GM21515 (cell line): ENCODE data around the gene TDRD9.

Experiments
- ATAC-seq: cut with Tn5 transposase; IDR thresholded peaks from one replicate; pipeline ENCODE4 v1.9.1; 2021; ENCODE audit not compliant: unreplicated experiment

The TDRD9 gene

DNA sequence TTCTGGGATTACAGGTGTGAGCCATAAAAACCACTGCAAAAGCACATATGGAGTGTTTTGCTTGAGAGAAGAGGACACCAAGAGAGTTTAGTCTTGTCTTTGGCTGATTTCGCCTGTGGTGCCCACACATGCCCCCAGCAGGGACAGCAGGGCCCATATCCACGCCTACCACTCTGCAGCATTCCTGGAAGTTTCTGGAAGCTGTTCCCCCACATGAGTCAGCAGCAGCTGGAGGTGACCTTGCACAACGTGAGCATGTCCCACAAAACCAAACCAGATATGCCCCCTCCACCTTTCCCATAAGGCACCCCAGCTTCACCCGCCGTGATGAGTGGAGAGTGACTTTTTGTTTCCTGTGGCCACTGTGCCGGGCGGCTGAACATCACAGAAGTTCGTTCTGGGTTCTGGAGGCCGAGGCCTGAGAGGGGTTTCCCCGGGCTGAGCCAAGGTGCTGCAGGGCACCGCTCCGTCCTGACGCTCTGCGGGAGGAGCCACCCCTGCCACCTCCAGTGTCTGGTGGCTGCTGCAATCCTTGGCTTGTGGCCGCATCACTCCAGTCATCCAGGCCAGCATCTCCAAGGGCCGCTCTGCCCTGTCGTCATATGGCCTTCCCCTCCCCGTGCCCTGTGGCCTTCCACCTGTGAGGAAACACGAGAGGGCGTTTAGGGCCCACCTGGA lies 162.0 kb downstream of the TDRD9 start:
- no peak for ATAC-seq

DNA sequence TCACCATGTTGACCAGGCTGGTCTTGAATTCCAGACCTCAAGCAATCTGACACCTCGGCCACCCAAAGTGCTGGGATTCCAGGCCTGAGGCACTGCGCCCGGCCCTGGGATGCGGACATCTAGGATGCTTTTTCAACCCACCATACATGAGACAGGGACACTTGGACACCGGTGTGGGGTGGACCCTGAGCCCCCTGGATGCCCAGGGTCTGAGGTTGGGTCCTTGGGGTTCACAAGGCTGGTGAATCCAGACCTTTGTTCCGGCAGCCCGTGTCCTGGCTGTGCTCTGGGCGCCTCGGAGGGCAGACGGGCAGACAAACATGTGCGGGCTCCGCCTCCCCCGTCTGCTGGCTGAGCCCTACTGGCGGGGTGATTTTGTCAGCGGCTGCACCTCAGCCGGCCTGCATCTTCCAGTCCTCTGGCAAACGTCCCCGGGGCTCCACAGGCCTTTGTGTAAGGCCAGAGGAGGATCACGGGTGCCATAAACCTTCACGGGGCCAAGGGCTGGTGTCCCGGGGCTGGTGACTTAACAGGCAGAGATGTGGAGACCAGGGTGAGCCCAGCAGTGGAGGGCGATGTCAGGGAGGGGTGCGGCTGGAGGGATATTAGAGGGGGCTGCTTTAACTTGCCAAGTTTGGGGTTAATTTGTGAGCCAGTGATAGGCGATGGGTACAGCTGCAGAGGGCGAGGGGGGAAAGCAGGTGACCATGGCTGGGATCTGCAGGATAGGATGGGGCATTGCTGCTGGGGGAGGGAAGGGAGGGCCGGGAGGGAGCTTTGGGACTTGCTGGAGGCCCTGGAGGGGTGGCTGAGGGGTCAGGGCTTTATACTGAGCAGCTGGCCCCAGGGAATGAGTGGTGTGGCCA lies 163.0 kb downstream of the TDRD9 start:
- ATAC-seq, result no peak

DNA sequence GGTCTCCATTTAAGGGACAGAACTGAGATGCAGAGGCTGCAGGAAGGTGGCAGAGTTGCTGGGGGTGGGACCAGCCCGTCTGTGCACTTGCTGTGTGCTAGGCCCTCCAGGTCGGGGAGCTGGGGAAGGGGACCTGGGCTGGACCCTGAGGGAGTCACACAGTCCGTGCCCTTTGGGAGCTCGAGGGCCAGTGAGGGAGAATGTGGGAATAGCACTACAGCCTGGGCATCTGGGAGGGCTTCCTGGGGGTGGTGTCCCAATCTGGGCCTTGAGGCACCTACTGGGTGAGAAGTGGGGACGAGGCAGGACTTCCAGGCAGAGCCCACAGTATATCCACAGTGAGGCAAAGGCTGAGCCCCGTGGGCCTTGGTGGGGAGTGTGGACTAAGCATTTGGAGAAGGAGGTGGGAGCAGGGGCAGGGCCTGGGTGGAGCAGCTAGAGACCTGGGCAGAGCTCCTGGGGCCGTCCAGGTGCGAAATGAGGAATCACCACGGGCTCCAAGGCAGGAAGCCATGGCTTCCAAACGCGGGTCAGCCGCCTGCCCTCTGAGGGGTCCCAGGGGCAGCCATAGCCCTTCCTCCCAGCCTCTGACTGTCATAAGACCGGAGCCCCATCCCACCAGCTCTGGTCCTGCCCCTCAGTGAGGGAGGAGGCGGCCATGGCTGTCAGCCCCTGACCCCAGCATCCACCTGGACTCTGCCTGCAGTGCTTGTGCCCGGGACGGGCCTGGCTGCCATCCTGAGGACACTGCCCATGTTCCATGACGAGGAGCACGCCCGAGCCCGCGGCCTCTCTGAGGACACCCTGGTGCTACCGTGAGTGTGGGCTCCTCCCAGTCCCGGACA lies 163.9 kb downstream of the TDRD9 start:
- ATAC-seq, result no peak

DNA sequence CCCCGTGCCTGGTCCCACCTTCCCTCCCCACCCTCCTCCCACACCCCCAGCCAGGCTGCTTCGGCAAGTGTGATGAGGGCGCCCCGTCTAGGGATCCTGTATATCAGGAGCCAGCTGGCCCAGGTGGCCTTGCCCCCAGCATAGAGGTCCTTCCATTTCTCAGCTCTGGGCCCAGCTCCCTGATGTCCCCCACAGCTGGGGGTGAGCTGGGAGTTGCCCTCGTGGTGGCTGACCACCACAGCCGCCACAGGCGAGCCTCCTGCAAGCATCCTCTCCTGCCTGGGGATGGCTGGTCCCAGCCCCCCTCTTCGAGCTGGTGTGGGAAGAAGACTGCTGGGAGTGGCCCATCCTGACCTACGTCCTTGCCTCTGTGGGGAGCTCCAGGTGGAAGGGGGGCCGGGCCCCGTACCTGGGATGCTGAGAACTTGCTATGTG lies 164.7 kb downstream of the TDRD9 start:
- ATAC-seq, result no peak

DNA sequence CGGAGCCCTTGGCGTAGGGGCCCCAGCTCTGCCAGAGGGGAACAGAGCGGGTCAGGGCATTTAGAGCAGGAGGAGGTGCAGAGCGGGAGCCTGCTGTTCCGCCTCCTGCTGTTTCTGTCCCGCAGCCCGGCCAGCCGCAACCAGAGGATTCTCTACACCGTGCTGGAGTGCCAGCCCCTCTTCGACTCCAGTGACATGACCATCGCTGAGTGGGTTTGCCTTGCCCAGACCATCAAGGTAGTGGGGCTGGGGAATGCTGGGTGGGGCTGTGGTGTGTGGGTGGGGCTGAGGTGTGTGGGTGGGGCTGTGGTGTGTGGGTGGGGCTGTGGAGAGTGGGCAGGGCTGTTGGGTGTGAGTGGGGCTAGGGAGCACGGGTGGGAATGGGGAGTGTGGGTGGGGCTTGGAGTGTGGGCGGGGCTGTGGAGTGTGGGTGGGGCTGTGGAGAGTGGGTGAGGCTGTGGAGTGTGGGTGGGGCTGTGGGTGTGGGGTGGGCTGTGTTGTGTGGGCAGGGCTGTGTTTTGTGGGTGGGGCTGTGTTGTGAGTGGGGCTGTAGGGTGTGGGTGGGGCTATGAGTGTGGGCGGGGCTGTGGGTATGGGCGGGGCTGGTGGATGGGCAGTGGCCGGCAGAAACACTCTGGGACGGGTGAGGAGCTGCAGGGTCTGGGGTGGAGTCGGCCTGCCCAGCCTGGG lies 165.3 kb downstream of the TDRD9 start:
- no peak for ATAC-seq

DNA sequence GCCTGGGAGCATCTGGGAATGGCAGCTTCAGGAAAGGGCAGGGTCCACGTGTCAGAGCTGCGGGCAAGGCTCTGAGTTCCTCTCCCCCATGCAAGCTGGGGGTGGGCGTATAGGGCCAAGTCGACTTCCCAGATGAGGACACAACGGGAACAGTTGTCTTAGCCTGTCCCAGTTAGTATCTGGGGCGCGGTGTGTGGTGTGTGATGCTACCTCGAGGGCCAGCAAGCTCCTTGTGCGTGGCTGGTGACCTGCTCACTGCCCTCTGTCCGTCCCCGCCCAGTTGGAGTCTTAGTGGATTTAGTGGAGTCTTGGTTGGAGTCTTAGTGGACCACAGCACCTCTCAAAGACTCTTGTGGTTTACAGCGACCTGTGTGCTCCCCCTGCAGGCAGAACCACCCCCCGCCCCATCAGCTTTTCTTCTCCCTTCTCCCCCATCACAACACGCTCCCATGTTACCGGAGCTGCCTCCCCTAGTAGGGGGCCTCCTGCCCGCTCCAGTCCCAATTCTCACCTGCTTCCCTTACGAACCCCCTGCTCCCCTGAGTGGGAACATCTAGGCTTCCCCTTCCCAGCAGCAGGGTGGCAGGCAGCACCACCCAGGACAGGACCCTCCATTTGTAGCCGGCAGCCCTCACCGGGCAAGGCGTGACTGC lies 165.9 kb downstream of the TDRD9 start:
- no peak for ATAC-seq

DNA sequence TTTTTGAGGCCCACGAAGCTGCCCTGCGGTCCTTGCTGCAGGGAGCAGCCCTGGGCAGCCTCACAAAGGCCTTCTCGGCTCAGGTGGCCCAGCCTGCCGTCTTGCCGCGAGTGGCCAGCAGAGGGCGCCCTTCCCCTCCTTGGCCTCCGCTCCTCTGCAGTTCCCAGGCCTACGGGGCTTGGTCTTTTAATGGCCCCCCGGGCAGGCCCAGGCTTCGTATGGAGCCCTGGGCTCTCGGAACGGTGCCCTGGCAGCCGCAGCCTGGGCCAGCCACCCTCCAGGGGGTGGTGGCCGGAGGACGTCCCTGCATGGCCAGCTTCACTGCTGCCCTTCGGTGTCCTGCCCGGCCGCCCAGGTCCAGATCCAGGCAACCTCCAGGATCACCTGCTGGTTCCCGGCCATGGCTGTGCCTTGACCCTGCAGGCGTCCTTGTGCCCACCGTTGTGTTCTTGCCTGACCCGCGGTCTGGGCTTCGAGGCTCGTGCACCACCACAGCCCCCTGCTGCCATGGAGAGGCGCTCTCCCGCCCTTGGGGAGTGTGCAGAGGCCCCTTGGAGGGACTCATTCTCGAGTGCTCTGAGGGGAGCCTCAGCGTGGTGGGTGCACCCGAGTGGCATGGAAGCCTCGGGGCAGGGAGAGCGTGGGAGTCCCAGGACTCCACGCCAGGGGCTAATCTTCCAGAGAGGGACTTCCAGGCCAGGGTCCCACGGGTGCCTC lies 166.6 kb downstream of the TDRD9 start:
- no peak for ATAC-seq

DNA sequence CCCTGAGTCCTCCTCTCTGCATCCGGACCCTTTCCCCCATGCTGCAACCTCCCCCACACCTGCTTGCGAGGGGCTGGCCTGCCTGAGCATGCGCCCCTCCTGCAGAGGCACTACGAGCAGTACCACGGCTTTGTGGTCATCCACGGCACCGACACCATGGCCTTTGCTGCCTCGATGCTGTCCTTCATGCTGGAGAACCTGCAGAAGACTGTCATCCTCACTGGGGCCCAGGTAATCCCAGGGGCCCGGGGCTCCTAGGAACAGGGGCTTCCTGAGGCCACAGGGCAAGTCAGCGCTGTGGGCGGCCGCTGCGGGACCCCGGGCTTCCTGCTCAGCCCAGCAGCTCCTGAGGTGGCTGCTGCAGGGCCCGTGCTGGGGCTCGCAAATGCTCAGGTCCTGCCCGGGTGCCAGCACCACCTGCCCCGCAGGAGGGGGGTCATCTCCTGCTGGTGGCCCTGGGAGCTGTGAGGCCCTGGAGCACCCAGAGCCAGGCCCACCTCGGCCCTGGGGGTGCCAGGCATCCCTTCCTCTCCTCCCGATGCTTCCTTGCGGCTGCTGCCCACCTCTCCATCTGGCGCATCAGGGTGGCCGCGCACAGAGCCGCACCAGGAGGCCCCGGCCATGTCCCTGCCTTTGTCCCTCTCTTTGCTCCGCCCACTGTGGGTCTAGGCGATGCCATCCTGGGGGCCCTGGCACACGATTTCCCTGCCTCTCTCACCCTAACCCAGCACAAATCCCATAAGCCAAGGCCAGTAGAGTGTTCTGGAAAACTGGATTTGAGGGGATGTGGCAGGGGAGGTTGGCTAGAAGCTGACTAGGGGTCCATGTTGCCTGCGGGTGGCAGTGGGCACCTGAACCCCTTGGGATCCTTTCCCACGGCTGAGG lies 167.4 kb downstream of the TDRD9 start:
- no peak for ATAC-seq

DNA sequence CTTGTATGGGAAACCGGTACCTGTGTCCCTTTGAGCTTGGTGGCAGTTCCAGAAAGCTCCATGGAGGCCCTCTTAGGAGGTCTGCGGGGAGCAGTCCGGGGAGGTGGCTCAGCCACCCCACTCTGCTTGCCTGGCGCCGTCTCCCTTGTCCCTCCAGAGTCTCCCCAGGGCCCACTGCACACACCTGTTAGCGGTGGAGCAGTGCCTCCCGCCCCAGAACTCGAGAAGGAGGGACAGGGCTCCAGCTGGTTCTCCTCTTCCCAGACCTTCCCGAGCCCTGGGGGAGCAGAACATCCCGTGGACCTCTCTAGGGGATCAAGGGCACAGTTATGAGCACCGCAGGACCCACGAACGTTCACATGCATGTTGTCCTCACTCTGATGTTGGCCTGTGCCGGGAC lies 168.1 kb downstream of the TDRD9 start:
- no peak for ATAC-seq

DNA sequence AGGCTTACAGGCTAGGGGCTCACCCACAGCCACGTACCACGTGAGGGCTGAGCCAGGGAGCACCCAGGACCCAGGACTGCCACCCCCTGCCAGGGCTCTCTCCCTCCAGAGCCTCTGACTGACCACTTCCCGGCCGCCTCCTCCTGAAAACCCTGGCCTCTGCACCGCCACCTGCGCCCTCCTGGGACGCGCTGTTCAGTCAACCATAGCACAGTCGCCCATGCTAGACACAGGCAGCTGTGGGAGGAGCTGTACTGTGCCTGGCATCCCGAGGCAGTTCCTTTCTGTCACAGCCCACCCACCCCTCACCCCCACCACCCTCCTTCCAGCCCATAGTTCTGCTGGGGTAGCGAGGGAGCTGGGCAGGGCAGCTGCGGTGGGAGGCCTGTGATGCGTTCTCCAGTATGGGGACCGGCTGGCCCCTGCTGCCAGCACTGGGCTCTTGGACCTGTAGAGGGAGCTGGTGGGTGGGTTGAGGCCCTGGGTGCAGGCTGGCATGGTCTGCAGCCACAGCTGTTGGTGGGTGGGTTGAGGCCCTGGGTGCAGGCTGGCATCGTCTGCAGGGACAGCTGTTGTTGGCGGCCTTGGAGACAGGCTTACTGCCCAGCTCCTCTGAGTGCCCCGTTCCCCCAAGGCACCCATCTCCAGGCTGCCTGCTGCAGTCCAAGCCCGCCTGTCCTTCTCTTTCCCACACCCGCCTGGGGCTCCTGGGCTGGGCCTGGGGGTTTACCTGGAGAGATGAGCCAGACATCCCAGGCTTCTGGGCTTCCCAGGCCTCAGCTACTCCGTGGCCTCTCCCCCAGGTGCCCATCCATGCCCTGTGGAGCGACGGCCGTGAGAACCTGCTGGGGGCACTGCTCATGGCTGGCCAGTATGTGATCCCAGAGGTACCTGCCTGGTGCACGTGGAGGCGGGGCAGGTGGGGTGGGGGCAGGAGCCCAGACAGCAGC lies 168.8 kb downstream of the TDRD9 start:
- no peak for ATAC-seq

DNA sequence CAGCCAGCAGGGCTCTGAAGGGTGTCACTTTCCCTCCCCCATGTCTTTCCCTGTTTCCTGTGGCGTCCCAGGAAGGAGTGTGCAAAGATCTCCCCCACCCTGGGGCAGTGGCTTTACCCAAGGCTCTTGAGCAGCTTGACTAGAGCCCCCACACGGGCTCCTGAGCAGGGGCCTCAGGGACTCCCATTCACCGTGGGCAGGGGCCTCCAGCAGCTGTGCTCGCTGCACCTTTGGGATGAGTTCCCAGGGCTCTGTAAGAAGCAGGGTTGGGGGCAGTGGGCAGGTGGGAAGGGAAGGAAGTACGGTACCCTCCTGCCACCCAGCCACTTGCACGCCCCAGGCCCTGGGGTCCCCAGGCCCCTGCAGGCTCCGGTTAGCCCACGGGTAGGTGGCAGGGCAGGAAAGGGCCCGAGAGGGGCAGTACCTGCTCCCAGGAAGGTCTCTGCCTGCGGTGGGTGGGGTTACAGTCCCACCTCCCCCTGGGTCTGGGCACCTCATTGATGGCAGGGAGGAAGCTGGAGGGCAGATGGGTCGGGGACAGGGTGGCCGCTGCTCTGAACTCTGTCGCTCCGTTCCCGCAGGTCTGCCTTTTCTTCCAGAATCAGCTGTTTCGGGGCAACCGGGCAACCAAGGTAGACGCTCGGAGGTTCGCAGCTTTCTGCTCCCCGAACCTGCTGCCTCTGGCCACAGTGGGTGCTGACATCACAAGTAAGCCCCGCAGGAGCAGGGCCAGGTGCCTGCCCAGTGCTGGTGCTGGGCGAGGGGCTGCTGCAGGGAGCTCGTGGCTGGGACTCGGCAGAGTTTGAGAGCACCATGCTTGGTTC lies 170.2 kb downstream of the TDRD9 start:
- ATAC-seq, result no peak

DNA sequence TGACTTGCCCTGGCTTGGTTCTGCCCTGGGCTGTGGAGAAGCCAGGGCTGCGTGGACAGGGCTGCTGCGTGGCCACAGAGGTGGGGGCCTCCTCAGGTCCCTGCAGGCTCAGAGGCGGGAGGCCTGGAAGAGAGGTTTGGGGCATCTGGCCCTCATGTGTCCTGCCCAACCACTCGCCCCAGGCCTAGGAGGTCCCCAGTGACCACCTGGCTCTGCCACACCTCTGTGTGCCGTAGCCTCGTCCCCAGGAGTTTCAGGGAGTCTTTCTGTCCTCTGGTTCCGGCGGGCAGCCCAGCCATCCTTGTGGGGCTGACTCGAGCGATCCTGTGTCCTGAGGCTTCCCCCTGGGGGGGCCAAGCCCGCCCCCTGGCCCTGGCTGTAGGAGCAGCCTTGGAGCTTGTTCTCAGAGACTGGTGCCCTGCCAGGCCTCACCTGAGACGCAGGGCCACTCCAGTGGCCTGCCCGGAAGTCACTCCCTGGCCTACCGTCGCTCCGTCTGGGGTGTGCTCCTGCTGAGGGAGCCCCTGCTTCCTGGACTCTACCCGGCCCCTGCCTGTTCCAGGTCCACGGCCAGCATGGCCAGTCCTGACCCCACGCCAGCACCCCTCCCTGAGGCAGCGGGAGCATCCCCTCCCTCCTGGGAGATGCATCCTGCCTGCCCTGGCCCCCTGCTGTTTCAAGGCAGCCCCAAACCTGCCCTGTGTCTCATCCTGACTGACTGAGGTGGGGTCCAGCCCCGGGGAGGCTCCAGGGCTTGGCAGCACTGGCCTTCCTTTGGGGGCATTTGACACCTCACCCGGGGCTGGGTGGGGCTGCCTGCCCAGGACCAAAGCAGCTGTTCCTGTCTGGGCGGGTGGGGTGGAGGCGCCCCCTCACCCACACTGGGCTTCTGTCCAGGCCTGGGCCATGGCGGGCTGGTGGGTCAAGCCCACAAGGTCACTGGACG lies 171.1 kb downstream of the TDRD9 start:
- no peak for ATAC-seq

DNA sequence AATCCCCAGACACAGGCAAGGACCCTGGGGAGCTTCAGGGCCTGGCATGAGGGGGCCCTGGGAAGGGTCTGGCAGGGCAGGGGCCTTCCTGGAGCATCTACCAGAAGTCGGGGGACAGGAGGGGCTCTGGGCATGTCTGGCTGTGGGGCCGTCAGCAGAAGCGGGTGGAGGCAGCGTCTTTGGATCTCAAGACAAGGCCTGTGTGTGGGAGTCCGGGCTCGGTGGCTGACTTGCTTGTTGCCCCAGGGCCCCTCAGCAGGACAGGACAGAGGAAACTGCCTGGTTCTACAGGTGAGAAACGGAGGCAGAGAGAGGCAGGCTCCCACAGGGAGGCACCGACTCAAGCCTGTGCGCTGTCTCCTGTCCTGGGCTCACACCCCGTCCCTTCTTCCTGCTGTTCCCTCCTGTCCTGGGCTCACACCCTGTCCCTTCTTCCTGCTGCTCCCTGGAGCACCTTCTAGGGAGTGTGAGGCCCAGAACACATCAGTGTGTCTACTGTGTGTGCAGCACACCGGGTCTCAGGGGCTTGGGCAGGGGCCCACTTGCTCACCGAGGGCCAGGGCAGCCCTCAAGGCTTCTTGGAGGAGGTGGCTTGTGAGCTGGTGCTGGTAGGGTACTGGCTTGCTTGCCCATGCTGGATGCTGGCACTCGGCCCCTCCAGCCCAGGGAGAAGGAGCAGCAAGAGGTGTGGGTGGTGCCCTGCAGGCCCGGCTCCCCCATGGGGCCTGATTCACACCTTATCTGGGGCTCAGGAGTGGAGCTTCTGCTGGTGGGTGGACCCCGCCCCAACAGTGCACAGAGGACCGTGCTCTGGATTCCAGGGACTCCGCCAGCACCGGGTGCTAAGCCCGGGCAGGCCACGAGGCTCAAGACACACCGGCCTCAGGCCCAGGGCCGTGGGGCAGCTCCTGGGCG lies 172.2 kb downstream of the TDRD9 start:
- no peak for ATAC-seq

DNA sequence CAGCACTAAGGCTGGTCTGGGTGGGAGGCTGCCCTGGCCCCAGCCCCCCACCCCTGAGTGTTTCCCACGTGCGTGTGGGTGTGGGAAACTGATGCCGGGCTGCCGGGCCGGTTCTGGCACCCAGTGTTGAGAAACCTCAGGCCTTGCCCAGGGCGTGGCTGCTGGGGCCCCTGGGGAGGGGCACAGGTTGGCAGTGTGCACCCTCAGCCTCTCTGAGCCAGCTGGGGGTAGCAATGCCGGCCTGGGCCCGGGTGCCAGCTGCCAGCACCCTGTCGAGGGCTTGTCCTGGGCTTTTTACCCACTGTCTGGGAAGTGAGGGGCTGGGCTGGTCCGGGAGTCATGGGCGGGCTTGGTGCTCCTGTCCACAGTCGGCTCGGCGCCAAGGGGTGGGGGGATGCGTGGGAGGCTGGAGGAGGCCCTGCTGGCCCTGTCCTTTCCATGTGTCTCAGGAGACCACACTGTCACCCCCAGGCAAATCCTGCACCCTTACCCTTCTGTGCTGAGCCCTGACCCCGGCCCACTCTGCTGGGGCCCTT lies 172.9 kb downstream of the TDRD9 start:
- ATAC-seq, result no peak
